Type B pancreatic cell (in vitro differentiated cells): ENCODE data around the gene RAP1GAP2. TPM values are rescaled to one million over a fixed set of nuclear protein-coding genes. Genes with fewer than 3 reads are reported as not detected.
A peak's percentile ranks its signal among the peaks of the same experiment; 100 is the strongest.

Source experiments
- DNase-seq: peaks from one replicate; pipeline ENCODE4 v3.0.0; 2021; ENCODE audit warnings: mixed read lengths; ENCODE audit not compliant: unreplicated experiment; ENCODE audit errors: extremely low spot score
- H3K27ac Mint-ChIP-seq: 2 replicates; pipeline ENCODE4 v1.8.0; 2021; ENCODE audit warnings: mild to moderate bottlenecking, mixed read lengths
- H3K27me3 Mint-ChIP-seq: 2 replicates; pipeline ENCODE4 v1.8.0; 2021; ENCODE audit warnings: mixed read lengths
- H3K36me3 Mint-ChIP-seq: 2 replicates; pipeline ENCODE4 v1.8.0; 2021; ENCODE audit warnings: mixed read lengths
- H3K4me1 Mint-ChIP-seq: one replicate; pipeline ENCODE4 v1.8.0; 2021; ENCODE audit warnings: mixed read lengths; ENCODE audit not compliant: unreplicated experiment
- H3K4me3 Mint-ChIP-seq: 2 replicates; pipeline ENCODE4 v1.8.0; 2021; ENCODE audit warnings: mild to moderate bottlenecking, mixed read lengths
- H3K9me3 Mint-ChIP-seq: 2 replicates; pipeline ENCODE4 v1.8.0; 2021; ENCODE audit warnings: mixed read lengths
- total RNA-seq: library from RNA; stranded (reverse); gene quantifications from 2 replicates; pipeline ENCODE4 v1.2.1, GENCODE V29; 2021; ENCODE audit warnings: low replicate concordance
- TF ChIP-seq, protein P1 (sequence below): fragments of 200-600 bp; sonication (generic); conservative IDR thresholded peaks from 2 replicates; pipeline ENCODE4 v1.5.0; 2021; ENCODE audit warnings: antibody characterized with exemption, mild to moderate bottlenecking

Gene RAP1GAP2
- total RNA-seq, 1 donor from 2014 or later: 49.7 TPM

DNA sequence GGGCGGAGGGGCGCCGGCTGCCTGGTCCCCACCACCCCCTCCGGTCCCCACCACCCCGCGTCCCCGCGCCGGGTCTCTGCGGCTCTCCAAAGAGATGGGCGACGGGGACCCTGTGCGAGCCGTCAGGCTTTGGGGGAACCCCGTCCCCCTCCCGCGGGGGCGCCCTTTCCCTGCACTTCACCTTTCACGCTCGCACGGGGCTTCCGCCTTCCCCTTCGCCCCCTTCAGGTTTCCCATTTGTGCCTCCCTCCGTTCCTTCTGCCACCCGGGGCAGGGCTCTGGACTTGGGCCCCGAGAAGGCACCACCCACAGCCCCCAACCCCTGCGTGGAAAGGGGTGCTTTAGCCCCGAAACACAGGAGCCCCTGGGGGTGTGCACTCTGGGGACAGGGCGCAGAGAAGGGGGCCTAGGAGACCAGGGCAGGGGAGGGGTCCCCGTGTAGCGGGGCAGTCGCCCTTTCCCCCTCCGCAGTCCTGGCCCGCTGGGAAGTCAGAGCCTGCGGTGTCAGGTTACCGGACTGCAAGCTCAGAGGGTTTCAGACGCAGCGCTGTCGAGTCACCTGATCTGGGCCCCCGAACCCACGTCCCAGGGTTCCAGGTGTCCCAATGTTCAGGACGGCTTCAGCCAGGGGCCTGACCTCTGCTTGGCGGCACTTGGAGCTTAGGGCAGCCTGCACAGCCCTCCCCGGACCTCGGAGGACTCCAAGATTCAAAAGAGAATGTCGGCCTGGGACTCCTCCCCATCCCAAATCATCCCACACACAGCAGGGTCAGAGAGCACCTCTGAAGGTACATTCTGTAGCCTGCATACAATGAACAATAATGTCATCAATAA is 40.1 kb upstream of the RAP1GAP2 start:
- Mint-ChIP-seq H3K36me3 (no peaks in the 10 kb centered on the region), H3K4me1 (no peaks in the 10 kb centered on the region)
- TF ChIP-seq, protein P1, sequence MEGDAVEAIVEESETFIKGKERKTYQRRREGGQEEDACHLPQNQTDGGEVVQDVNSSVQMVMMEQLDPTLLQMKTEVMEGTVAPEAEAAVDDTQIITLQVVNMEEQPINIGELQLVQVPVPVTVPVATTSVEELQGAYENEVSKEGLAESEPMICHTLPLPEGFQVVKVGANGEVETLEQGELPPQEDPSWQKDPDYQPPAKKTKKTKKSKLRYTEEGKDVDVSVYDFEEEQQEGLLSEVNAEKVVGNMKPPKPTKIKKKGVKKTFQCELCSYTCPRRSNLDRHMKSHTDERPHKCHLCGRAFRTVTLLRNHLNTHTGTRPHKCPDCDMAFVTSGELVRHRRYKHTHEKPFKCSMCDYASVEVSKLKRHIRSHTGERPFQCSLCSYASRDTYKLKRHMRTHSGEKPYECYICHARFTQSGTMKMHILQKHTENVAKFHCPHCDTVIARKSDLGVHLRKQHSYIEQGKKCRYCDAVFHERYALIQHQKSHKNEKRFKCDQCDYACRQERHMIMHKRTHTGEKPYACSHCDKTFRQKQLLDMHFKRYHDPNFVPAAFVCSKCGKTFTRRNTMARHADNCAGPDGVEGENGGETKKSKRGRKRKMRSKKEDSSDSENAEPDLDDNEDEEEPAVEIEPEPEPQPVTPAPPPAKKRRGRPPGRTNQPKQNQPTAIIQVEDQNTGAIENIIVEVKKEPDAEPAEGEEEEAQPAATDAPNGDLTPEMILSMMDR: no peak

DNA sequence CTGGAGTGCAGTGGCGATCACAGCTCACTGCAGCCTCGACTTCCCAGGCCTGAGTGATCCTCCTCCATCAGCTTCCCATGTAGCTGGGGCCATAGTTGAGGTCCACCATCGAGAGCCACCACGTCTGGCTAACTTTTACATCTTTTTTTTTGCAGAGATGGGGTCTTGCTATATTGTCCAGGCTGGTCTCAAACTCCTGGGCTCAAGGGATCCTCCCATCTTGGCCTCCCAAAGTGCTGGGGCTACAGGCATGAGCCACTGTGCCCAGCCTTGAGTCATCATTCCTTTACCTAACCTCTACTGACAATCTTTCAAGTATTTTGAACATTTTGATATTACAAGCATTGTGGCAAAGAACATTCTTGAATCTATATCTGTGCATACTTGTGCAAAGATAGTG is 37.4 kb upstream of the RAP1GAP2 start:
- H3K4me3 Mint-ChIP-seq: peak overlapping the region; percentile 28
- H3K36me3 Mint-ChIP-seq: no peaks in the 10 kb centered on the region
- H3K27me3 Mint-ChIP-seq: peaks cover 61% of the 10 kb centered on the region
- no peak overlapping the region for H3K27ac Mint-ChIP-seq
- H3K9me3 Mint-ChIP-seq: peaks cover 3% of the 10 kb centered on the region
- DNase-seq: no peak
- TF ChIP-seq, protein P1: no peak
- no peaks in the 10 kb centered on the region for H3K4me1 Mint-ChIP-seq

More for the DNA sequence above, 40.1 kb upstream of the RAP1GAP2 start:
- no peak overlapping the region for H3K27ac Mint-ChIP-seq
- DNase-seq: no peak
- H3K4me3 Mint-ChIP-seq: peak overlapping the region; percentile 72
- H3K9me3 Mint-ChIP-seq: peaks cover 3% of the 10 kb centered on the region
- peaks cover 77% of the 10 kb centered on the region for H3K27me3 Mint-ChIP-seq

DNA sequence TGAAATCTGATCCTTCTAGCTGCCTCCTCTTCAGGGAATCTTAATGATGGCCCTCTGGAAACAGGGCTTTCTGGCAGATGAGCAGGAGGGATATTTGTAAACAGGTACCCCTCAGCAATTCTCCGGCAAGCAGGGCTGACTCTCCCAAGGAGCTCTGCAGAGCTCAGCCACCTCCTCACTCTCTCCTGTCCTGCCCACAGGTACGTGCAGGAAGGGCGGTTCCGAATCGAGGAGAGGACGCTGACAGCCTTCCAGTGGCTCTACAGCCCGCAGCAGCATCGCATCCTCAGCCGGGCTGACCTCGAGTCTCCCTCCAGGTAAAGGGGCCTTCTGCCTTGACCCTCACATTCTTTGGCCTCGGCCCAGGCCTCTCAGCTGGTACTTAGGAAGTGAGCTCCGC is 26.1 kb upstream of the RAP1GAP2 start:
- no peaks in the 10 kb centered on the region for H3K4me1 Mint-ChIP-seq
- H3K27ac Mint-ChIP-seq: no peak overlapping the region
- no peak overlapping the region for H3K4me3 Mint-ChIP-seq
- H3K9me3 Mint-ChIP-seq: no peaks in the 10 kb centered on the region
- H3K27me3 Mint-ChIP-seq: peaks cover 29% of the 10 kb centered on the region
- no peaks in the 10 kb centered on the region for H3K36me3 Mint-ChIP-seq
- DNase-seq: no peak
- TF ChIP-seq, protein P1: no peak

DNA sequence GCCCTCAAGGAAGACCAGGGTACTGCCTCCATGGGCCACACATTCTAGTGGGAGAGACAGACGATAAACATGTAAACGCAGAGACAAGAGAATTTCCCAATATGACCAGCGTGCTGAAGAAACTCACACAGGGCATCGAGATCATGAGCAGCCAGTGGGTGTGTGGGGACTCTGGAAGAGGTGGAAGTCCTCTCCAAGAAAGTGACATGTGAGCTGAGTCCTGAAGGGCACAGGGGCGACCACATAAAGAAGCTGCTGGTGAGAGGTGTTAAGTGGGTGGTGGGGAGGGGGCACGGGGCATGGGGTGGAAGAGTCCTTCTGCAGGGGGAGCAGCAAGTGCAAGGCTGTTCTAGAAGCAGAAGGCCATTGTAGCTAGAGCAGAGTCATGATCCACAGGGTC is 21.0 kb upstream of the RAP1GAP2 start:
- Mint-ChIP-seq H3K9me3 (no peaks in the 10 kb centered on the region), H3K36me3 (no peaks in the 10 kb centered on the region), H3K27me3 (peaks cover 53% of the 10 kb centered on the region), H3K4me1 (peaks cover 3% of the 10 kb centered on the region), H3K27ac (no peak overlapping the region), H3K4me3 (peak overlapping the region; percentile 78)
- no peak for DNase-seq
- TF ChIP-seq, protein P1: no peak

DNA sequence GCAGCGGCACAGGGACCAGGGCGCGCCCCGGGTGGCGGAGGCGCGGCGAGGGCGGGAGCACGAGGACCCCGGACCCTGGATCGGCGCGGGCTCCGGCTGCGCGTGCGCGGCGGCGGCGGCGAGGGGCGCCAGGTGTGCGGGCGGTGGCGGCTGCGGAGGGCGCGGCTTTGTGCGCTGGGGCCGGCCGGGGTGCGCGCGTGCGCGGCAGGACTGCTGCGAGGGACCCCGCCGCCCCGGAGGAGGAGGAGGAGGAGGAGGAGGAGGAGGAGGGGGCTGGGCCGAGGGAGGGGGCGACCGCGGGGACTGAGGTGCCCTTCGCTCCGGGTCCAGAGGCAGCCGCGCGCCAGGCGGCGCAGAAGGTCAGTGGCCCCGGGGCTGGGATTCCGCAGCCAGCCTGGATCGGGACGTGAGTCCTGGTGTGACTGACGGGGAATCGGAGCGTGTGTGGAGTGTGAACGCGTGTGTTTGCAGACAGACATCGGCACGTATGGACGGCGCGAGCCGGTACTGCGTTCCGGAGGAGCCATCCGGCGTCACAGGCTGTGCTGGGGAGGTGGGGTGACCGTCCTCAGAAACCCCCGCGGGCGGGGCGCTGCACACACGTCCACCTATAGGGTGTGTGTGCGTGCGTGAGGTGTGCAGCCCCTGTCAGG is 19.5 kb upstream of the RAP1GAP2 start:
- H3K27me3 Mint-ChIP-seq: peaks cover 55% of the 10 kb centered on the region
- TF ChIP-seq, protein P1: no peak
- H3K36me3 Mint-ChIP-seq: no peaks in the 10 kb centered on the region
- peaks cover 3% of the 10 kb centered on the region for H3K4me1 Mint-ChIP-seq
- no peak for DNase-seq
- H3K9me3 Mint-ChIP-seq: no peaks in the 10 kb centered on the region
- peak overlapping the region; percentile 86 for H3K4me3 Mint-ChIP-seq
- no peak overlapping the region for H3K27ac Mint-ChIP-seq
